ENCODE results near the gene PKNOX2.
A peak's percentile ranks its signal among the peaks of the same experiment; 100 is the strongest.

Gene PKNOX2

GRCh38 chr11:125341676-125342075 lies 177.1 kb downstream of the PKNOX2 start:
- no peak for DNase-seq (ENCODE audit: low spot score)

- no peak for DNase-seq (ENCODE audit: low spot score)
Measured at GRCh38 chr11:125342281-125342930, 177.9 kb downstream of the PKNOX2 start.

DNA sequence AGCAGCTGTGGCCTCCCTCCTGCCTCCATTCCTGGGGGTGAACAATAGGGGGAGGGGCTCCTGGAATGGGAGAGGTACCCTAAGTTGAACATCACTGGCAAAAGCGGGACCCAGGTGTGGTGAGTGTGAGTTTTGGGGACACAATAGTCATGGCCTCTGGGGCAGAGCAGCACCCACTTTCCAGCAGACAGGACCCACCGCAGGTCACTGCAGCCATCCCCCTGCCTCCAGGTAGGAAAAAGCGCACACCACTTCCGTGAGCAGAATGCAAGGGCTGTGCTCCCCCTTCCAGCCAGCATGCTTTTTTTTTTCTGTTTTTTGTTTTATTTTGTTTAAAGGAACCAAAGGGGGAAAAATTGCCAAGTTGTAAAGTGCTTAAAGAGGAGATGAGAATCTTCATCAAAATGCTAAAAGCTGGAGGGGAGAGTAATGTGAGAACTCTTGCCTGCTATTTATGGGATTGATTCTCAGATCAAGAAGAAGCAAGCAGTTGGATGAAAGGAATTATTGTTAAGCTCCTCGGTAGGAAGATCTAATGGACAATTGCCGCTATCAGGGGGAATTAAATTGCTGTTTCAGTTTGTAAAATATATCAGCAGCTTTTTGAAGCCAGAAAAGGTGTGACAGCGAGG lies 178.7 kb downstream of the PKNOX2 start:
- DNase-seq (ENCODE audit: low spot score), result no peak

DNA sequence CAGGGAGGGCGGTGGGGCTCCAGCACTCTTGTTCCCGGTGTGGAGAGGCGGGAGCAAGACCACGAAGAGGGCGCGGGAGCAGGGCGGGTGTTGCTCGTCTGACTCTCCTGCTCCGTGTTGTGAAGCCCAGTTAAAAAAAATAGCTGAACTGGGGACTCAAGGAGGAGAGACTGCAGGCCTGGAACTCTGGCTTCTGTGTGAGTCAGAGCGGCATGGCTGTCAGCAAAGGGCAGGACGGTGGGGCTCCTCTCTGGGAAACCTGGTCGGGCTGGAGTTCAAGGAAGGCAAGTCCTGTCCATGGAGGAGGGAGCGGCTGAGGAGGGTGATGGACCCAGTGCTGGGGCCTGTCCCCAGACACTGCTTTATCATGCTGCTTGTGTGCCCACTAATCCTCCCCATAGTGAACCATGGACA lies 179.2 kb downstream of the PKNOX2 start:
- no peak for DNase-seq (ENCODE audit: low spot score)

GRCh38 chr11:125344846-125345420 lies 180.4 kb downstream of the PKNOX2 start:
- no peak for DNase-seq (ENCODE audit: low spot score)

DNA sequence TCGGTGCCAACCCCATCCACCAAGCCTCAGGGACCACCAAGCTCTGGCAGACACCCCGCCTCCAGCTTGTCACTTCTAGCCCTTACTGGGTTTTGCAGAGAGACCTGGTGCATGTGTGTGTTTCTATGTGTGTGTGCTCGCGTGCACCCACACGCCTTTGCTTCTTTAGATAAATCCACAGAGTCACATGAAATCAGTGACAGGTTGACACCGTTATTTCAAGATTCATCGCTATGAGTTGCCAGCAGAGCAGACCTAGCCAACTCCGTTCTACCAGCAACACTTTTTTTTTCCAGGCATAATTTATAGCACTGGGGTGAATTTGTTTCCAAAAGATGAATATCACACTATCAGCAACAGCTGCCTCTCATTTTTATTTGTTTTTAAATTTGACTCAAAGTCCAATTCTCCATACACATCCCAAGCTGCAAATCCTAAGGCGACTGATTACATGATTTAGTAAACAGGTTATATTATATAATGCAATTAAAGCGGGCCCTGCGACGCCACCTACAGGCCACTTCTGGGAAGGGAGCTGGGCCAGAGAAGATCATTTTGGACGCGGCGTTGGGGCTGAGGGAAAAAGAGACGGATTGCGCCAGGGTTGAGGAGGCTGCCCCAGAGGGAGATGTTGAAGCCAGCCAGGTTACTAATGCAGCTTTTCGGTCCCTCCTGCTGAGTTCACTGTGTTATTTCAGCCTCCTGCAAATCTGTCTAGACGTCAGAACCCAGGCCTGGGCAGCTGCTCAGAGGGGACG lies 181.0 kb downstream of the PKNOX2 start:
- peak; percentile 62 for DNase-seq (ENCODE audit: low spot score)

DNA sequence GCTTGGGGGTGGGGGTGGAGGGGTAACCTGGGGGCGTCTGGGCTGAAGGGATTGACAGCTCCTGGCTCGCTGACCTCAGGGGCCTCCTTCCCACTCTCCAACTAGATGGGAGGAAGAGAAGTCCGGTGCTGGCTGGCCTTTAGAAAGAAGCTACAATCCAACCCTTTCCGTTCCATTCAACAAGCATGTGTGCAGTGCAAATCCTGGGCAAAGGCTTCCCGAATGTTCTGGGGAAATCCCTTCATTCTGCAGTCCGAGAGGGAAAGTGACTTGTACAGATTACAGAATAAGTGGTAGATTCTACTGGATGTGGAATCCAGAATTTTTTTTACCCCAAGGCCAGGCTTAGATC lies 181.6 kb downstream of the PKNOX2 start:
- DNase-seq (ENCODE audit: low spot score), result no peak

DNA sequence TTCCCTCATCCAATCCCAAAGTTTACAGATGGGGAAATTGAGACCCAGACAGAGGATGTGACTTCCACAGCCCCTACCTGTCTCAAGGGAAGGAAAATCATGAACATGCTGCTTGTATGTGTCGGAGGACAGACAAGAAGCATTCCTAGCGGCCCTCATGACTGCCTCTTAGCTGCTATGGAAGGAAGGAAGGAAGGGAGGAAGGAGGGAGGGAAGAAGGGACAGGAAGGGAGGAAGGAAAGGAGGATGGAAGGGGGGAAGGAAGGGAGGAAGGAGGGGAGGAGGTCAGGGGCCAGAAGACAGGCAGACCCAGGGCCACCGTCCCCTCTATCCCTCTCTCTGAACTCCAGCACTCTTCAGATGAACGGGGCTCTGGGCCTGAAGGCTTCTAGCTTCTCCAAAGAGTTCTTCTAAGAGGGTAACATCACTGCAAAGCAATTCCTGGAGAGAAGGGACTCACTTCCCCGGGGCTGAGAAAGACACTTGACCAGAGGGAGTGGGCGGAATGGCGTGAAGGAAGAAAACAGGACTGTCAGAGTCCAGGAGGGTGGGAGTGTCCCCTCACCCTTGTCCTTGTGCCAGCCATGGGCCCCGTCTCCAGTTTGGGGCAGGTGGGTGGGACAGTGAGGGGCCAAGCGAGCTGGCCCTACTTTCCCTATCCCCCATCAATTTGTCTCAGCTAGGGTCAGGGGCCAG lies 182.2 kb downstream of the PKNOX2 start:
- no peak for DNase-seq (ENCODE audit: low spot score)

DNA sequence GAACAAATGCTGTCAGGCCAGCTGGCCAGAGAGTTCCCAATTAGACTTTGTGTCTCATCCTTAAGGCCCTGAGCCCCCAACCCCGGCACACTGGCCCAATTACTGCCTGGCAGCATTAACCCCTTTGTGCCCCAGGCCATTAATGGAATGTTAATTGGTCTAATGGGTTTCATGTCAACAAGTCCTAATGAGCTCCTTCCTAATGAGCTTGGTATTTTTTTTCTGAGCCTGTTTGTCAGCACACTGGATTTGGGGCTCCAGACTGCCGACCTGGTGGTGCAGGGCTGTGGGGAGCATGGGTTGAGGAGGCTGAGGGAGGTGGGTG lies 182.7 kb downstream of the PKNOX2 start:
- no peak for DNase-seq (ENCODE audit: low spot score)

- no peak for DNase-seq (ENCODE audit: low spot score)
Measured at GRCh38 chr11:125348141-125348651, 183.6 kb downstream of the PKNOX2 start.

GRCh38 chr11:125348674-125349309 lies 184.2 kb downstream of the PKNOX2 start:
- peak; percentile 36 for DNase-seq (ENCODE audit: low spot score)

DNA sequence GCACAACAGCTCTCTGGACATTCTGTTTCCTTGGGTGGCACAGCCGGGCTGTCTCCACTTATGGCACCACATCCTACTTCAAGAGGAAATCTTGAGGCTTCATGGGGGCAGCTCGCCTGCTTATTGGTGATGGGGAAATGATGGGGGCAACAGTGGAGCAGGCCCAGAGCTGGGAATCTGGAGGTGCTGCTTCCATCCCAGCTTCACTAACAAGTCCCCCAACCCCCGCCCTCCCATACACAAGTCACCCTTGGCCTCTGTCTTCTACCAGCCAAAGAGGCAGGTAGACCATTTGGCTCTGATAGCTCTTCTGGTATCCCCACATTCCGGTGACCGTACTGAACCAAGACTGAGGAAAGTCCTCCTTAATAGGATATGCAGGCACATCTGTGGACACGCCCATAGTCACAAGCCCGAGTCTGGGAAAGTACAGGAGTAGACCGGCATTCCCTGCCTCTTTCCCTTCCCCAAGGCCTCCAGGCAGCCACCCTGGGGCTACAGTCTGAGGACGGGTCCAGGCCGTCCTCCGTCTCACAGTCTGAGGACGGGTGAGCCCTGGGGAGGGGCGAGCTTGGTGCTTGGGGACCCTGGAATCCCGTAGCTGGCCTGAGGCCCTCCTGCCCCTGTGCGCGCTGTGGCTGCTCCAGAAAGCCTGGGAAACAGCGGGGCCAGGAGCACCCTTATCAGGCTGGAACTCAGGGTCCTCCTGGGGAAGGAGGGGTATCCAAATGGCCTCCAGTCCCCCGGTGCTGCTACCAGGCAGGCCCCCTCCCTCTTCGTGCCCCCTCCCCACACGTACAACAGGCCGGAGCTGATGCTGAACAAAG lies 185.9 kb downstream of the PKNOX2 start:
- no peak for DNase-seq (ENCODE audit: low spot score)

DNA sequence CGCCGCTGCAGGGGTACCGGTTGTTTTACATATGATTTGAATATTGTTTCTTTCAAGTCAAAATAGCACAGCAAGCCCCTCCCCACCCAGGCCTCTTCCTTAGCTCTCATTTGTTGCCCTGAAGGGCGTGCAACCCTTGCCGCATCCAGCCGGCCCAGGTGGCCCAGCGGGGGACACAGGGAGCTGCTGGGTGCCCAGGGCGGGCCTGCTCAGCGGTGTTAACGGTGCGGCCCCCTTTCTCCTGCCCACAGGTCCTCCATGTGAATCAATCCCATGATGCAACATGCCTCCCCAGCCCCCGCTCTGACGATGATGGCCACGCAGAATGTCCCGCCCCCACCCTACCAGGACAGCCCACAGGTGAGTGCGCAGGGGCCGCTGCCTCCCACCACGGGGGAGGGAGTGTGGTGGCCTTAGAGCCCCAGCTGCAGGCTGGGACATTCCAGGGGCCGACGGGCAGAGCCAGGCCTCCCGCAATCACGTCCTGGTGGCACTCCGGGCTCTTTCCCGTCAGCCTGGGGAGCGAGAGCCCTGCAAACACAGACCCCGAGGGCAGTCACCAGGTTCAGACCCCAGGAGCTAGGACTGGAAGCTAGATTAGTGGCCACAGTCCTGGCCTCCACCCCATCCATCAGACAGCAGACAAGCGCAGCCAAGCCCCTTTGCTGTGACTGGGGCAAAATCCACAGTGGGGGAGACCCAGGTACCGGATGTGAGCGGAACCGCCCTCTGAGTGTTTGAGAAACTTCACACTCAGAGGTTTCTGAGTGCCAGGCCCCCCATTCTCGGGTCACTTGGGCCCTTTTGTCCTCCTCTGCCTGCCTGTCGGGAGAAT lies 186.7 kb downstream of the PKNOX2 start:
- no peak for DNase-seq (ENCODE audit: low spot score)

GRCh38 chr11:125351868-125352250 lies 187.3 kb downstream of the PKNOX2 start:
- DNase-seq (ENCODE audit: low spot score), result no peak

DNA sequence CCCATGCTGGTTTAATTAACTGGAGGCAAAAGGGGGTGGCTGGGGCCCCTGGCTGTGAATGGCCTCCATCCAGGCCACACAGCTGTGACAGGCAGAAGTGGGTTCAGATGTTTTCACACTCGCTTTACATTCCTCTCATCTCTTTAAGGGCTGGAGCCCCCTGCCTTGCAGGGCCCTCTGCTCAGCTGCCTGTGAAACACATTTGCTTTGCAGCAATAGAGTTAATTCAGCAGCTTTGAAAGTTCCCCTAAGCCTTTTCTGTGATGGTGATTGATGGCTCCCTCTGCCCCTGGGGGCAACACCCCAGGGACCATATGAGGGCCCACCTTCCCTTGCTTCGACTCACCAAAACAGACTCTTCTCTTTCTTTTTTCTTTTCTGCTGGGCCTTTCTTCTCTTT lies 192.2 kb downstream of the PKNOX2 start:
- DNase-seq (ENCODE audit: low spot score), result no peak

GRCh38 chr11:125357551-125357950 lies 193.0 kb downstream of the PKNOX2 start:
- no peak for DNase-seq (ENCODE audit: low spot score)

DNA sequence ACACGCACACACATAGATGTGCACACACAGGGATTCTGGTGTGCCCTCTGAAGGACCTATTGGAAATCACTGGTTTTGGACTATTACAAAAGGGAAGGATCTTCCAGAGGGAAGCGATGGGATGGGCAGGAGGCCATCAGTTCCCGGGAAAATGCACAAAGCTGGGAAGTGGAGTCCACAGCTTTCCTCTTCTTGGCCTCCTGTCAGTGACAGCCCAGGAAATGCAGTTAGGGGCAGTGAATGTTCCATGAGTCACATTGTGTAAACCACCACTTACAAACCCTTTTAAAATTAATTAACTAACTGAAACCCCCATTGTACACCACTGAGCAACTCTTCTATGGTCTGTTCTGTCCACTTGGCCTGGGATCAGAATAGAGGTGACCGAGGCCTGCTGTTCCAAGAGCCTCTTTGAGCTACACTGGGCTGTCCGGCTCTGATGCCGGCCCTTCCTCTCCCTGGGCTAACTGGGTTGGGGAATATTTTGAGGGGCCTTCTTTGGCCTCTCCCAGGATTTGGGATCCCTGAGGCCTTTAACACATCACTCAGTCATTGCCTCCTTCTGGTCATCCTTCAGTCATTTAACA lies 193.8 kb downstream of the PKNOX2 start:
- no peak for DNase-seq (ENCODE audit: low spot score)

GRCh38 chr11:125359130-125359529 lies 194.6 kb downstream of the PKNOX2 start:
- DNase-seq (ENCODE audit: low spot score), result no peak

- no peak for DNase-seq (ENCODE audit: low spot score)
Measured at GRCh38 chr11:125360066-125360465, 195.5 kb downstream of the PKNOX2 start.
